GM19468 (cell line): ENCODE data around the gene C1QTNF1.

Experiments used
- ATAC-seq: cut with Tn5 transposase; IDR thresholded peaks from one replicate; pipeline ENCODE4 v1.9.1; 2021; ENCODE audit warnings: mild to moderate bottlenecking, moderate library complexity, moderate number of reproducible peaks; ENCODE audit not compliant: unreplicated experiment; ENCODE audit errors: extremely low read depth

Gene C1QTNF1

DNA sequence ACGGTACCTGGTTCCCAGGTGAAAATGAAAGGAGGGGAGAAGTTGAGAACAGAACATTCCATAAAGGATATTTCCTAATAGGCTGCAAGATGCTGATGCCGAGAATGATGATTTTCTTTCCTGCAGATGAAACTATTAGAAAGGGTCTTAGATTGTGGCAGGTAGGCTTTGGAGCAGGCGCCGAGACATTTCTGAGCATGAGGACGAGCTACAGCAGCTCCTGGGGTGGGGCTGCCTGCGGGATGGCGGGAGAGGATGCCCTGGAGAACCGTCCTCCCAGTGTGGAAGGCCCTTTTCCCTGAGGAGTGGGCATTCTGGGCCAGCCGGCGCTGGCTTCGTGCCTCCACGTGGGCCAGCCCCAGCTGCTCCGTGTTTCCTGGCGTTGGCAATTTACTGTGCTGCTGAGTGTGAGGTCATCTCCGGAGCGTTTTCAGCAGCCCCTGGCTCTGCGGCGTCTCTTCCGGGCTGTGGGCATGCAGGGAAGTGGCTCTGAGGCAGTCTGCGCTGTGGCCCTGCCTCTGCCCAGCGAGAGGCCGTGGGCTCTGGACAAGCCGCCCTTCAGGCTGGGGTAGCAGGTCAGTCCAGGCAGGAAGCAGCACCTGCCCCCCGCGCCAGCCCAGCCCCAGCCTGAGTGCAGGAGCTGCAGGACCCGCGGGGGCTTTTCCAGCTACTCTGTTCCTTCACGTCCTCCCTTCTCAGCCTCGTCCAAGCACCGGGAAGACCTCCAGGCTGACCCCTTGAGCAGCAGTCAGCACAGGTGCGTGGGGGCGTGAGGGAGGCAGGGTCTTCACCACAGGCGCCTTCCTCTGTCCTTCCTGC, 62.8 kb downstream of the C1QTNF1 start:
- no peak for ATAC-seq

DNA sequence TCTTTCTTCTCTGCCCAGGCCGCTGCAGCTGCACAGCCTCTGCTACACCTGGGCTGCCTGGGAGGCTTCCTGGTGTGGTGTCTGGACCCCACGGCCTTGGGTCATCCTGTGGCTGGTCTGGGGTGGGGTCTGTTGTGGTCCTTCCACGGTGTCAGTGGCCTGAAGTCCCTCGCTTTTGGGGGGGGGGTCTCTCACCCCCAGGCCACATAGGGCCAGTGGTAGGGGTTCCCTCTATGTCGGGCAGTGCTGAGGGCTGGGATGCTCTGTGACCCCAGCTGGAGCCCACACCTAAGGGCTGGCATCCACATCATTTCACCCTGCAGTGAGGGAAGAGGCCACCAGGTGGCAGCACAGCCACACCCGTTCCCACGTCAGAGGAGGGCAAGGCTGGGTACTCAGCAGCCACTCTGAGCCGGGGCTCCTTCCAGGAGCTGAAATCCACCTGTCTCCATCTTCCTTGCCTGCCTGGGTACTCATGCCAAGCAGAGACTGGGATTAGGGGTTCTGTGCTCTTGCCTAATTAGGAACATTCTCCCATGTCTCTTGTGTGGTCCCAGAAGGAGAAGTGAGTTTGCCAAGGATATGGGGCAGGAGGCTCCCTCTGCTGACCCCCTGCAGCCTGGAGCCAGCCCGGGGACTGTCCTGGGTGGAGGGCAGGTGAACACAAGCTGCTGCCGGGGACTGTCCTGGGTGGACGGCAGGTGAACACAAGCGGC, 63.6 kb downstream of the C1QTNF1 start:
- ATAC-seq: no peak

DNA sequence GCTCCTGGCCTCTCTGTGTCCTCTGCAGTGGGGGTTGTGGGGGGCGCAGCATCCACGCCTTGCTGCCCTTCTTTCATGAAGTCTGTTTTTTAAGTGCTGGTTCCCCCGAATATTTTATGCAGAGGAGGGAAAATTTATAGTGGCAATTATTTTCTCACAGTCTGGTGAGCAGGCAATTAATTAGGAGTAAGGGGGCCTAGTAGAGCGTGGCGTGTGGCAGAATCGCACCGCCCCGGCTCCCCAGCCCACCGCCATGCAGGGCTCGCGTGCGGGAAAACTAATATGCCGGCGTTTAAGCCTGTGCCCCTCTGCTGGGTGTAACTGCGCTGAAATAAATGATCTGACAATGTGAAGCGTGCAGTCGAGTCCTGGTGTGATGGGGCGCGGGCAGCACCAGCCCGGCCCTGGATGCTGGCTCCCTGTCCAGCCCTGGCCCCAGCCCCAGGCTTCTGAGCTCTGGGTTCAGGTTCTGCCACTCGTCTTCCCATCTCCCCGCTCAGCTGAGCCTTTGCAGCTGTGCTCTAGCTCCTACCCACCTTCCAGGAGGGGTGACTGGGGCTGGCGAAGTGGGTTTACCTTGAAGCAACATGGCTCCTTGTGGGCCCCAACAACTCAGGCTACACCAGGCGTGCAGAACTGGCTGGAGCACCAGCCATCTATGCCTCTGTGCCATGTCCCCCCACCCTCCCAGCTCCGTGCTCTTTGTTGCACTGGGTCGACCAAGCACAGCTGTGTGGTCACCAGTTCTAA, 64.5 kb downstream of the C1QTNF1 start:
- no peak for ATAC-seq

DNA sequence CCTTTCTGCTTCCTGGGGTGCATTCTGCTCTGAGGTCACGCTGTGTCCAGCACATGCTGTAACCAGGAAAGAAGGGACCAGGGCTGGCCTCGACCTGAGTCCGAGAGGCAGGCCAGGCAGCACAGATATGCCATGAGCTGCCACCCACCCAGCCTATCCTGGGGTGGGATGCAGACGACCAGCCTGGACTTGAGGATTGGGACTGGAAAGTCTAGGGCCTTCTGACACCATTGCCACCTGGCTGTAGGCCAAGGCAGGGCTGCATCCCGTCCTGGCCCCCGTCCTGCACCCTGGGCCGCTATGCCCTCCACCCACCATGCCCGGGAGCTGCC, 65.0 kb downstream of the C1QTNF1 start:
- no peak for ATAC-seq

DNA sequence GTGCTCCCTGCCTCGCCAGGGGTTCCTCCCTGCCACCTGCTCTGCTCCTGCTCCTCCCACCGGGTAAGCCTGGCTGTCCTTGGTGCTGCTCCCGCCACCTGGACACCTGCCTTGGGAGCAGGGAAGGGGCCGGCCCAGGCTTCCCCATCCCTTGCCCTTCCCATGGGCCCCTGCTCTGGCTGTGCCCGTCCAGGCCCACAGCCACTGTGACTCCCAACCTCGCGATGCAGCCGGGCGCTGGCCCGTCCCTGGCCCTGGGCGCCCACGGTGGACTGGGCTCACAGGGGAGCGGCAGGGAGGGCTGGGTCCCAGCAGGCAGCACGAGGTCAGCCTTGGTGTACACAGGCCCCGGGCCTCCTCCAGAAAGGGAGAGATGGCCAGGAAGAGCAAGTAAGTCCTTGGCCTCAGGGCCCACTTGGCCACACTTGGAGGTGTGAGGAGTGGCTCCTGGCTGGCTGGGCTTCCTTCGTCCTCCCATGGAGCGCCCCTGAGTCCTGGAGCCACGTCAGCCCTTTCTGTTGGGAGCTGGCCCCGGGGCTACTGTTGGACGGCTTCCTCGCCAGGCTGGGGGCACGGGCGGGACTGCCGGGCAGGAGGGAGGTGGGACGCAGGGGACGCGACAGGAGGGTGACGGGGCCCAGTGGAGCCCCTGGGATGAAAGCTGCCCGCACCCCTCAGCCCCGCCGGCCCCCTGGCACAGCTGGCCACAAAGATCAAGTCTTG, 65.9 kb downstream of the C1QTNF1 start:
- no peak for ATAC-seq

DNA sequence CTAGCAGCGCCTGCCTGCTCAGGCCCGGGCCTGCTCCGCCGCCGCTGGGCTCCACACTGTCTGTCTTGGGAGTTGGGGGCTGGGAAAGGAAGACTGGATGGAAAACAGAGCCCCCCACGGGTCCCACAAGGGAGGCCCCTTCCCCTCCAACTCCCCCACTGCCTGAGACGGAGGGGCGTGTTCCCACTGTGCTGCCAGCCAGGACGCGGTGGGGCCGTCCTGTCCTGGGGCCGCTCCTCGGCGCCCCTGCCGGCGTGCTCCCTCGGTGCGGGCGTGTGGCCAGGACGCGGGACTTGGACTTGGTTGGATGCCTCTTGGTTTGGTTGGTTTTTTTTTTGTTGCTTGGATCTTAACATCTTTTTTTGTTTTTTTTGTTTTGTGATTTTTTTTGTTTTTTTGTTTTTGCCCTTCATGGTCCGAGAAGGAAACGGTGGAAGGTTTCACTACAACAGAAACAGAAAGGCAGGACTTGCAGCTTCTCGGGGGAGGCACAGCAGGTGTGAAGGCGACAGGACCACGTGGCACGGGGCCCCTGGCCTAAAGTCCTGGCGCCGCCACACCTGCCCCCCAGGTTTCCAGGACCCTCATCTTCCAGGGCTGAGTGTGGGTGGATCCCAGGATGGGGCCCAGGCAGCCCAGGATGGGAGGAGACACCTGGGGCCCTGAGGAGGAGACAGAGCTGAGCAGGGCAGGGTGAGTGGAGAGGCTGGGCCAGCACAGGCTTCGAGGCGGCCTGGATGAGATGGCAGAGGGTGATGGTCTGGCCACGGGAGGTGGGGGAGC, 66.7 kb downstream of the C1QTNF1 start:
- ATAC-seq: no peak

DNA sequence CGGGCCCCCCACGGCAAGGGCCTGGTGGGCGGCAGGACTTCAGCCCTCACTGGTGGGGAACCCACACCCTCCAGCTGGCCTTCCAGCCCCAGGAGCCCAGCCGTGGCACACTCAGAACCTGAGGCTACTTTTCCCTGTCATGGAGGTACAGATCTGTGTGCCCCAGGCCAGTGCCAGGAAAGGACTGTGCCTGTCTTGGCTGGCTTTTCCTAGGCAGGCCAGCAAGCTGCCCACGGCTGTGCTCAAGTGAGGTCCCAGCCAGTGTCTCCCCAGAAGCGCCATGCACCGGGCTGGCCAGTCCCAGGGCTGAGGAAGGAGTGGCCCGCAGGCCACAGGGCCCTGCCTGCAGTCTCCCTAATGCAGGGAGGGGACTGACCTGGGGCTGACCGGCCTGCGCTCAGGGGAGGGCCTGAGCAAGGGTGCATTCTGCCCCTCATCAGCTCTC, 67.3 kb downstream of the C1QTNF1 start:
- ATAC-seq: no peak

DNA sequence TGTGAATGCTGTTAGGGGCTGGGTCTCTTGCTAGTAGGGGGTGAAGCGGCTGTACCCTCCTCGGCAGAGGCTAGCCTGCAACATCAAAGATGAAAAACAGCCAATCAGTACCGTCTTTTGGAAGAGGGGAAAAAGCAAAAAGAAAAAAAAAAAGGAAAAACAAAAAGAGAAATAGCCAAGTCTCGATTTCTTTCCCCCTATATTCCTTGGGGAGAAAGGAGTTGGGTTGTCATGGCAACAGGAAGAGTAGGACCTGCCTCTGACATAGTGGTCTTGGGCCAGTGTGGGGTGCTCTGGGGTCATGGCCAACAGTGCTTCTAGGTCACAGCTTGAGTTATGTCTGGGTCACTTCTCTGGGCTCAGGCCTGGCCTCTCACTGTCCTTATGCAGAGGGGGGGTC, 68.6 kb downstream of the C1QTNF1 start:
- ATAC-seq: no peak

DNA sequence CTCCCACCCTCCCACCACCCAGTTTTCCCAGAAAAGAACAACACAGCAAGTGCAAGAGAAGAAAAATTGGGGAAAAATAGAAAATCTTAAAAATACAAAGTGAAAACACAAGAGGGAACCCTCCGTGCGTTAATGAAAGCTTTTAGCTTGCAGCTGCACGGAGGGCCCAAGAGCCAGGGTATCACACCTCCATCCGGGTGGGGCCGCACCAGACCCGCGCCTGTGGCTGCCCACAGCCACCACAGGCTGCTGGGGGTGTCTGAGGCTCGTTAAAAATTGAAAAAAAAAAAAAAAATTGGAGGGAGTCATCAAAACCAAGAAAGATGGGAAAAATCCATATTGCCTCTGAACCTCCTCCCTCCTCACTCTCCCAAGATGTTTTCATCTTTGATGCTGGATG, 69.3 kb downstream of the C1QTNF1 start:
- no peak for ATAC-seq

DNA sequence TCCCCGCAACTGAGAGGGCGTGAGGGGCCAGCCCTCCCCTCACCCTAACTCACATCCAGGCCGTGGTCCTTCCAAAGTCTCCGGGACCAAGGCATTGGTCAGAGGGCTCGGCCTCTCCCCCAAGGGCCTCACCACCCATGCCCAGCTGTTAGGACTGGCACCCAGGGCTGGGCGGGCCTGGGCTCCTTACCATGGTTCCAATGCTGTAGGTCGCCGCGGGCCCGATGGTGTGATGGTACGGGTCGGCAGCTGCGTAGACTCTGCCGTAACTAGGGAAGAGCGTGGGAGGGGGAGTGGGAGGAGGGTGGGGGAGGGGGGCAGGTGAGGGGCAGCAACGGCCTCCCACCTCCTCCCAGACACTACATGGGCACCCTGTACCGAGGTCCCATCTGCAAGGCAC, 70.3 kb downstream of the C1QTNF1 start:
- no peak for ATAC-seq

DNA sequence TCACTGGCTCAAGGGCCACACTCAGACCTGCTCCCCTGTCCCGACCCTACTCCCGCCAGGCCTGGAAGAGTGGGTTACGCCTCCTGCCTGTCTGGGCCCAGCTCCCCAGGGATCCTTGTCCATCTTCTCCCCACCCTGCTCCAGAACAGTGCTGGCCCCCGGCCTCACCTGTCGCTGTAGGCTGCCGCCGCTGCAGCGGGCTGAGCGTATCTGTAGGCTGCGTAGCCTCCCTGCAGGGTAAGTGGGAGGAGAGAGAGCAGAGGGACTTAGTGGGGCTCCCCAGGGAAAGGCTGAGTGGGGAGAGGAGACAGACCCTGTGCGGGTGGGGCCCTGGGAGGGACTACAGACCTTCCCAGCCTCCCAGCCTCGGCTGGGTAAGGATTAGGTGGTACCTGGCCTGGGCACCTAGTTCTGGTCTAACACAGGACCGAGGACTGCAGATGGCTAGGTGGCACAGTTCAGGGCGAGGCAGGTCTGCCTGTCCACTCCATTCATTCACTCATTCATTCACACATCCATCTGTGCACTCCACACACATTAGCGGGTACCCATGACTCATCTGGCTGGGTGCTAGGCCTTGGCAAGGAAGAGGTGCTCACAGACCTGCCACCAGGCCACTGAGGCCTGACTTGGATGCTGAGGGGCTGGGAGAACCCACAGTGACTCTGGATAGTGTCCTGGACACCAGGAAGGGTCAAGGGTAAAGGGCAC, 71.5 kb downstream of the C1QTNF1 start:
- no peak for ATAC-seq

DNA sequence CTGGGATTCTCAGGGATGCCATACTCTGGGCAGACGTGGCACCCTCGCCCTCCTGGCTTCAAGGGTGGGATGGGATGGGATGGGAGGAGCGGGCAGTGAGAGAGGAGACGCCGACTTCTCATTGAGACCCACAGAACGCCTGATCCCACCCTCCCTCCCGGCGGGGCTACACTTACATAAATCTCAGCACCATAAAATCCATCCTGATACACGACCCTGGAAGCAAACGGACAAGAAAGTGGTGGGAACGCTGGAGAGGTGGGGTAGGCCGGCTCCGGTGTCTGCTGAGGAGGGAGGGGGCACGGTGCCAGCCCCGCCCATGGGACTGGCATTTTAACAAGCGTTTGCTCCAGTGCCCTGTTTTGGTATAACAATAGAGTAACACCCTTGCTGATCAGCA, 72.5 kb downstream of the C1QTNF1 start:
- ATAC-seq: no peak

DNA sequence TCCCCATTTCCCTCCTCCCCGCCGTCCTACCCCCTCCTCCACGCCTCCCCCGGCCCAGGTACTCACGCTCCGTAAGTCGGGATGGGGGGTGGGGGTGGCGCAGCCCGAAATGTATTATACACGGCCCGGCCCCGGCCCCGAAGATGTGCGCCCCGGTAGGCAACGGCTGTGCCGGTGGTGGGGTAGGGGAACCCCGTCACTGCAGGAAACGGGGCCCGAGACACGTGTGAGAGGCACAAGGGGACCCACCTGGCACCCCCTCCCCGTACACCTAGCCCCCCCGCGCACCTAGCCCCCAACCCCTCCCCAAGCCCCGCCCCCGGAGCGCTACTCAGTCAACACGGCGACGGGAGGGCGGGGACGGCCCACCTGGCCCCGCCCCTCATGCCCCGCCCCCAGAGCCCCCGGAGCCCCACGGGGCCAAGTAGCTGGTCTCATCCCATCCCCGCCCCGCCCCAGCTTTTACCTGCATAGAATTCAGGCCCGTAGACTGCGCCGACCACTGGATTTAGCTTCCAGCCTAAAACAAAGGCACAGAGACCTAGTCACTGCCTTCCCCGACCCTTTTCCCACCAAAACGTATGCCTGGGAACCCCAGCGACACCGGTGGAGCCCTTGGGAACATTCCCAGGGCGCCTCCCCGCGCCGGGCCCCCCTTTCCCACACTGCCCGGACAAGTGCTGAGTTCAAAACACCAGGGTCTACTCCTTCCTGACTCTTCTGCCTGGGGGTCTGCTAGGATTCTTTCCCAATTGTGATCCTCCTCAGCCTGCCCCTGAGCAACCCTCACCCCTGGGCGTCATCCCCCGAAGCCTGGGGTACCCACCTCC, 73.5 kb downstream of the C1QTNF1 start:
- ATAC-seq: no peak

DNA sequence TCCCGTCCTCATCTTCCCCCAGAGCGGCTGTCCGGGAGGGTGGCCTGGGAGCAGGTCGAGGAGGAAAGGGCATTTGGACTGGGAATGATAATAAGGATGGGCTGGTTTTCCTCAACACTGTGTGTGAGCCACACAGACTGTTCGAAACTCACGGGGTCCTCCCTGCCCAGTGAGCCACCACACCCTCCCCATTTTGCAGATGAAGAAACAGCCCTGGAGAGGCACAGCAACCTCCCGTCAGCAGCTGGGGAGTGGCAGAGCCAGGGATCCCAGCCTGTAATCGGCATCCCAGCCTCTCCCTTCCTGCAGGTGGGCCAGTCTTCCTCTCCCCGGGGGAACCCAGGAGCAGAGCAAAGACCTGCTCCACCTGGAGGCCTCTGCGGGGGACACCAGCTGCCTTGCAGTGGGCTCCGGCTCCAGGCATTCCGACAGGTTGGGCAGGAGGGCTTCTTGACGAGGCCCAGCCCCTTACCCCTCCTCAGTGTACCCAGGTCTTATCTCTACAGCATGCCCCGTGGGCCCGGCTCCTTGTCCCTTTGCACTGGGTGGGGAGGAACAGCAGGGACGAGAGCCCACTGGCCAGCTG, 74.4 kb downstream of the C1QTNF1 start:
- ATAC-seq: no peak
